DND-41 (cell line): ENCODE measurements around the gene PLAA.

ENCODE experiments used
- ATAC-seq: fragments of 200-7000 bp; cut with Tn5 transposase; 3 replicates; pipeline ENCODE4 v1.9.1; 2021; ENCODE audit warnings: low read depth; ENCODE audit not compliant: insufficient read depth
- DNase-seq: peaks from one replicate; pipeline ENCODE4 v3.0.0-alpha.2; 2020
- H2AFZ ChIP-seq: 2 replicates; pipeline ENCODE4 v1.6.0; 2012; ENCODE audit warnings: low read depth, low read length
- H3K27ac ChIP-seq: 2 replicates; pipeline ENCODE4 v1.5.1; 2012; ENCODE audit warnings: low read length, inconsistent platforms
- H3K27me3 ChIP-seq: fragments of 200-600 bp; sonication (generic); 2 replicates; pipeline ENCODE4 v1.6.0; 2012; ENCODE audit warnings: low read length, mild to moderate bottlenecking, inconsistent platforms; ENCODE audit not compliant: insufficient read depth, poor library complexity
- H3K36me3 ChIP-seq: 2 replicates; pipeline ENCODE4 v1.5.1; 2012; ENCODE audit warnings: low read length, inconsistent platforms; ENCODE audit not compliant: insufficient read depth
- H3K4me1 ChIP-seq: 2 replicates; pipeline ENCODE4 v1.5.1; 2012; ENCODE audit warnings: mild to moderate bottlenecking, low read length; ENCODE audit not compliant: insufficient read depth
- H3K4me2 ChIP-seq: 2 replicates; pipeline ENCODE4 v1.6.0; 2012; ENCODE audit warnings: mild to moderate bottlenecking, moderate library complexity, low read length, inconsistent platforms; ENCODE audit not compliant: insufficient read depth
- H3K4me3 ChIP-seq, 2 experiments: fragments of 200-600 bp in 1 of 2; shearing (Covaris generic) in 1 of 2; 2 replicates each; pipeline ENCODE4 v1.5.1; 2012 to 2016; ENCODE audit warnings: inconsistent platforms in 2 of 2, low read length in 2 of 2, mild to moderate bottlenecking in 2 of 2, low read depth in 1 of 2, moderate library complexity in 1 of 2
- H3K79me2 ChIP-seq: 2 replicates; pipeline ENCODE4 v1.6.0; 2012; ENCODE audit warnings: low read length, inconsistent platforms; ENCODE audit not compliant: insufficient read depth
- H3K9ac ChIP-seq: 2 replicates; pipeline ENCODE4 v1.6.0; 2012; ENCODE audit warnings: low read depth, mild to moderate bottlenecking, inconsistent platforms, low read length, moderate library complexity
- H3K9me3 ChIP-seq: 2 replicates; pipeline ENCODE4 v1.5.1; 2012; ENCODE audit warnings: low read length, moderate library complexity, mild to moderate bottlenecking, inconsistent platforms; ENCODE audit not compliant: insufficient read depth, severe bottlenecking
- H4K20me1 ChIP-seq: 2 replicates; pipeline ENCODE4 v1.6.0; 2012; ENCODE audit warnings: low read length; ENCODE audit not compliant: insufficient read depth
- CTCF ChIP-seq: IDR thresholded peaks from 2 replicates; pipeline ENCODE4 v1.5.1; 2012; ENCODE audit warnings: borderline replicate concordance, low read length, moderate library complexity, mild to moderate bottlenecking; ENCODE audit not compliant: poor library complexity, severe bottlenecking; ENCODE audit errors: extremely low read depth
- EZH2 ChIP-seq: IDR thresholded peaks from 3 replicates; pipeline ENCODE4 v1.6.1; 2012; ENCODE audit warnings: borderline replicate concordance, low read depth, mild to moderate bottlenecking, moderate library complexity, low read length, inconsistent platforms; ENCODE audit not compliant: severe bottlenecking

The PLAA gene

DNA sequence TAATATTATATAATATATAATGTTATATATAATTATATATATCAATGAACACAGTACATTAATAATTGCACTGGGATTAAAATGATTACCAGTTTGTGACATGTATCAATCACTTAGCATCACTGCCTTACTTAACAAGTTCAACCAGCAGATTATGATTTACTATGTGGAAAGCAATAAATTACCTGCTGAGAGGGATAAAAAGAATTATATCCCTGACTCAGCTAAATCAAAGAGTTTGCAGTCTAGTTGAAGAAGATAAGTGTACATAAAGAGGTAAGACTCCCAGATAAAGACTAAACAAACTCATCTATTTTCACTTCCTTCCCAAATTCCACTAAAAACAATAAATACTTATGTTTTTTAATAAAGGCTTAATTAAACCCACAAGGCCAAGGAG lies 11.2 kb downstream of the PLAA start:
- Histone ChIP-seq H3K4me3 (no peak overlapping the region), H4K20me1 (peaks cover 31% of the 10 kb centered on the region), H3K9me3 (no peaks in the 10 kb centered on the region), H3K27ac (no peak overlapping the region), H3K36me3 (peaks cover 29% of the 10 kb centered on the region; the same call in 1 of the 2 replicates), H2AFZ (no peak overlapping the region), H3K4me1 (peaks cover 11% of the 10 kb centered on the region), H3K79me2 (peaks cover 91% of the 10 kb centered on the region), H3K4me2 (no peak overlapping the region), H3K27me3 (no peaks in the 10 kb centered on the region), H3K9ac (no peak overlapping the region)
- no peak for TF ChIP-seq EZH2
- no peak for TF ChIP-seq CTCF
- ATAC-seq (no peak), DNase-seq (no peak)

- ATAC-seq: no peak
- no peaks in the 10 kb centered on the region for H3K27me3 ChIP-seq
- H3K79me2 ChIP-seq: peaks cover 39% of the 10 kb centered on the region
- no peak overlapping the region for H3K4me3 ChIP-seq
- H2AFZ ChIP-seq: no peak overlapping the region
- no peaks in the 10 kb centered on the region; the same call in 1 of the 2 replicates for H4K20me1 ChIP-seq
- H3K9me3 ChIP-seq: no peaks in the 10 kb centered on the region
- no peaks in the 10 kb centered on the region for H3K4me1 ChIP-seq
- DNase-seq: no peak
- peaks cover 74% of the 10 kb centered on the region for H3K36me3 ChIP-seq
- no peak for TF ChIP-seq EZH2
- TF ChIP-seq CTCF: no peak
- no peak overlapping the region for H3K27ac ChIP-seq
- H3K9ac ChIP-seq: no peak overlapping the region
- no peak overlapping the region for H3K4me2 ChIP-seq
These were observed 18.0 kb downstream of the PLAA start for GRCh38 chr9:26928902-26929495.

- Histone ChIP-seq H3K27me3 (no peaks in the 10 kb centered on the region), H3K27ac (no peak overlapping the region), H3K9me3 (no peaks in the 10 kb centered on the region), H3K9ac (no peak overlapping the region), H3K4me3 (no peak overlapping the region), H3K4me2 (no peak overlapping the region), H2AFZ (no peak overlapping the region), H3K4me1 (no peaks in the 10 kb centered on the region), H3K79me2 (peaks cover 14% of the 10 kb centered on the region), H4K20me1 (no peaks in the 10 kb centered on the region; the same call in 1 of the 2 replicates), H3K36me3 (peaks cover 88% of the 10 kb centered on the region)
- TF ChIP-seq EZH2: no peak
- no peak for TF ChIP-seq CTCF
- DNase-seq (no peak), ATAC-seq (no peak)
These were observed 21.4 kb downstream of the PLAA start for GRCh38 chr9:26925609-26926008.
